Measurements from ENCODE around the gene NFS1. TPM values are rescaled to one million over a fixed set of nuclear protein-coding genes. Genes with fewer than 3 reads are reported as not detected.
A peak's percentile ranks its signal among the peaks of the same experiment; 100 is the strongest.

NFS1 gene
- total RNA-seq, 2 experiments from 2014 or later = 10.6 to 11.5 TPM

DNA sequence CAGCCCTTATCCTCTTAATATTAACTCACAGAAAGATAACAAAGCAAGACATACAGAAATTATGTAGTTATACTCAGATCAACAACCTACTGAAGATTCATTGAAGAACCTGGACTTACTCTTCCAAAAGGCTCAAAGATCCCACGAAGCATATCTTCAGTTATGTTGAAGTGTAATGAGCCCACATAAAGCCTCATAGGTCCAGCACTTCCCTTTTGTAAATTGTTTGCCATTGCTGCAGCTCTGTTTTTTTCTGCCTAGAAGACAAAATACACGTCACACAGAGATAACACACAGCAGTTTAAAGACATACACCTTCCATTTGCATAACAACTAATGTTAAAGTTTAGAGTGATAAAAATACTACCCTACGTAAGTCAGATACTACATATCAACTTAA is 22.5 kb upstream of the NFS1 start:
- Mint-ChIP-seq H3K4me3 (no peak overlapping the region), H3K4me1 (ENCODE audit: low read depth) (peaks cover 48% of the 10 kb centered on the region), H3K36me3 (ENCODE audit: low read depth) (peaks cover 99% of the 10 kb centered on the region), H3K9me3 (no peaks in the 10 kb centered on the region), H3K27me3 (no peaks in the 10 kb centered on the region), H3K27ac (no peak overlapping the region)
- Histone ChIP-seq H3K27ac (ENCODE audit: low read depth in 1 of 2, low read length in 2 of 2) (no peak overlapping the region), H3K4me3 (ENCODE audit: low read length) (no peak overlapping the region), H3K9me3 (ENCODE audit: control insufficient read depth in 1 of 2, insufficient read depth in 1 of 2, low read length in 2 of 2) (no peaks in the 10 kb centered on the region), H3K36me3 (ENCODE audit: insufficient read depth, low read length) (peaks cover 99% of the 10 kb centered on the region), H3K27me3 (ENCODE audit: control insufficient read depth in 1 of 2, insufficient read depth in 2 of 2, low read length in 2 of 2) (no peaks in the 10 kb centered on the region), H3K4me1 (ENCODE audit: insufficient read depth, low read length) (peaks cover 42% of the 10 kb centered on the region)
- TF ChIP-seq, protein P1, sequence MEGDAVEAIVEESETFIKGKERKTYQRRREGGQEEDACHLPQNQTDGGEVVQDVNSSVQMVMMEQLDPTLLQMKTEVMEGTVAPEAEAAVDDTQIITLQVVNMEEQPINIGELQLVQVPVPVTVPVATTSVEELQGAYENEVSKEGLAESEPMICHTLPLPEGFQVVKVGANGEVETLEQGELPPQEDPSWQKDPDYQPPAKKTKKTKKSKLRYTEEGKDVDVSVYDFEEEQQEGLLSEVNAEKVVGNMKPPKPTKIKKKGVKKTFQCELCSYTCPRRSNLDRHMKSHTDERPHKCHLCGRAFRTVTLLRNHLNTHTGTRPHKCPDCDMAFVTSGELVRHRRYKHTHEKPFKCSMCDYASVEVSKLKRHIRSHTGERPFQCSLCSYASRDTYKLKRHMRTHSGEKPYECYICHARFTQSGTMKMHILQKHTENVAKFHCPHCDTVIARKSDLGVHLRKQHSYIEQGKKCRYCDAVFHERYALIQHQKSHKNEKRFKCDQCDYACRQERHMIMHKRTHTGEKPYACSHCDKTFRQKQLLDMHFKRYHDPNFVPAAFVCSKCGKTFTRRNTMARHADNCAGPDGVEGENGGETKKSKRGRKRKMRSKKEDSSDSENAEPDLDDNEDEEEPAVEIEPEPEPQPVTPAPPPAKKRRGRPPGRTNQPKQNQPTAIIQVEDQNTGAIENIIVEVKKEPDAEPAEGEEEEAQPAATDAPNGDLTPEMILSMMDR (IDR thresholded peaks at IDR 0.05) = no peak
- ChIA-PET CTCF (no interaction called here), POLR2A (interaction anchor here (0.6 to 5.3 kb wide), 4 partner anchors 14 to 22 kb away, joined by 3 to 32 read pairs (median 4); partner anchors contain the start of gene RBM39)
- ATAC-seq (ENCODE audit: poor library complexity) = no peak
- intact Hi-C loops (cut with DNase I, micrococcal nuclease) = loop anchor here (5.0 to 10.0 kb wide), 3 partner anchors 53 to 1173 kb away; partner anchors contain the start of gene PHF20 (in 1 of the 2)
- DNase-seq = no peak

DNA sequence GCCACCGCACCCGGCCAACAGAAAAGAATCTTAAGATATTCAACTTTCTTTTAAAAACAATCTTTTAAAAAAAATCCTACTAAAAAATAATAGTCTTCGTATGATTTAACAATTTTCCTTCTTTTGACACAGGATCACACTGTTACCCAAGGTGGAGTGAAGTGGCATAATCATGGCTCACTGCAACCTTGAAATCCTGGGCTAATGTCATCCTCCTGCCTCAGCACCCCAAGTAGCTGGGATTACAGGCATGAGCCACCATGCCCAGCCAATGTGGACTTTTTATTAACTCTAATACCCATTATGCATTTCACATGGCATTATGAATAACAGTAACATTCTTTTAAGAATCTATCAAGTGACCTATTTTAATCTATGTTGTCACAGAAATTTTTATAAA is 22.1 kb upstream of the NFS1 start:
- Mint-ChIP-seq H3K4me1 (ENCODE audit: low read depth) (peaks cover 48% of the 10 kb centered on the region), H3K27ac (no peak overlapping the region), H3K27me3 (no peaks in the 10 kb centered on the region), H3K4me3 (no peak overlapping the region), H3K36me3 (ENCODE audit: low read depth) (peaks cover 99% of the 10 kb centered on the region), H3K9me3 (no peaks in the 10 kb centered on the region)
- peaks cover 42% of the 10 kb centered on the region for H3K4me1 ChIP-seq (ENCODE audit: insufficient read depth, low read length)
- no peak overlapping the region for H3K4me3 ChIP-seq (ENCODE audit: low read length)
- ATAC-seq (ENCODE audit: poor library complexity) (no peak), DNase-seq (no peak)
- no peaks in the 10 kb centered on the region for H3K27me3 ChIP-seq (ENCODE audit: control insufficient read depth in 1 of 2, insufficient read depth in 2 of 2, low read length in 2 of 2)
- ChIA-PET POLR2A (interaction anchor here (1.0 to 5.3 kb wide), 5 partner anchors 8 to 21 kb away, joined by 3 to 32 read pairs (median 4); partner anchors contain the start of gene RBM39), CTCF (no interaction called here)
- no peaks in the 10 kb centered on the region for H3K9me3 ChIP-seq (ENCODE audit: control insufficient read depth in 1 of 2, insufficient read depth in 1 of 2, low read length in 2 of 2)
- H3K36me3 ChIP-seq (ENCODE audit: insufficient read depth, low read length) = peaks cover 99% of the 10 kb centered on the region
- intact Hi-C loops (cut with DNase I, micrococcal nuclease) = loop anchor here (5.0 to 10.0 kb wide), 3 partner anchors 54 to 1174 kb away; partner anchors contain the start of gene PHF20 (in 1 of the 2)
- TF ChIP-seq, protein P1 (IDR thresholded peaks at IDR 0.05) = no peak
- H3K27ac ChIP-seq (ENCODE audit: low read depth in 1 of 2, low read length in 2 of 2) = no peak overlapping the region

DNA sequence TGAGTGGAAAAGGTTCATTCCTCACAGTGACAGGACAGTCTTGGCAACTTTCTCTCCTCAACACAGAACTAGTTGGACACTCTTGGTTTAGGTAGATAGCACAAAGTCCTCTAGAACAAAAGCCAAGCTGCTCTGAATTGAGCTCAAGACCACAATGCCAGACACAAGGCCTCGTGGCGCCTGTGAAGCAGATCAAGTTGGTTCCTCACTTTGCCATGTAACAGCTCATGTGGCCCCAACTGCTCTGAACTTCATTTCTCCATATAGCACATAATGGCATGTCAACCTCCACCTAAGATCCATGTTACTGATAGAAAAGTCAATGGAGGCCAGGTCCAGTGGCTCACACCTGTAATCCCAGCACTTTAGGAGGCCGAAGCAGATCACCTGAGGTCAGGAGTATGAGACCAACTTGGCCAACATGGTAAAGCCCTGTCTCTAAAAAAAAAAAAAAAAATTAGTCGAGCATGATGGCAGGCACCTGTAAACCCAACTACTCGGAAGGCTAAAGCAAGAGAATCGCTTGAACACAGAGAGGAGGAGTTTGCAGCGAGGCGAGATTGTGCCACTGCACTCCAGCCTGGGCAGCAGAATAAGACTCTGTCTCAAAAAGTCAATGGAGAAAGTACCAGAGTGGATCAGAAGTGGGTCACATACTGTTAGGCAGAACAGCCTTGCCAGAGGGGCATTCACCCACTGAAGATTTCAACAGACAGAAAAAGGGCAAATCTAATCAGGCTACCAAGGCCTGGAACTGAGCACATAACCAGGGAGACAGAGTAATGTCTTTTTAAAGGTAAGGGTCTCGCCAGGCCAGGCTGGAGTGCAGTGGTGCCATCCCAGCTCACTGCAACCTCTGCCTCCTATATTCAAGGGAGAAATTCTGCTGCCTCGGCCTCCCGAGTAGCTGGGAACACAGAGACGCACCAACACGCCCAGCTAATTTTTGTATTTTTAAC is 21.3 kb upstream of the NFS1 start:
- no peak overlapping the region for H3K4me3 Mint-ChIP-seq
- intact Hi-C loops (cut with DNase I, micrococcal nuclease) = loop anchor here (5.0 to 10.0 kb wide), 3 partner anchors 54 to 1174 kb away; partner anchors contain the start of gene PHF20 (in 1 of the 2)

More for the DNA sequence above, 21.3 kb upstream of the NFS1 start:
- H3K4me1 ChIP-seq (ENCODE audit: insufficient read depth, low read length) = peaks cover 49% of the 10 kb centered on the region
- Mint-ChIP-seq H3K27me3 (no peaks in the 10 kb centered on the region), H3K27ac (peak overlapping the region; percentile 24), H3K4me1 (ENCODE audit: low read depth) (peaks cover 52% of the 10 kb centered on the region), H3K36me3 (ENCODE audit: low read depth) (peaks cover 99% of the 10 kb centered on the region), H3K9me3 (no peaks in the 10 kb centered on the region)
- ChIA-PET POLR2A (interaction anchor here (0.6 to 5.3 kb wide), 11 partner anchors 9 to 236 kb away, joined by 3 to 32 read pairs (median 3); partner anchors contain the start of genes NFS1, PHF20, RBM39 and ROMO1), CTCF (interaction anchor here (0.6 to 1.8 kb wide), 3 partner anchors 13 to 126 kb away, joined by 3 to 4 read pairs (median 3); no protein-coding TSS in a partner anchor)
- H3K9me3 ChIP-seq (ENCODE audit: control insufficient read depth in 1 of 2, insufficient read depth in 1 of 2, low read length in 2 of 2) = no peaks in the 10 kb centered on the region
- no peaks in the 10 kb centered on the region for H3K27me3 ChIP-seq (ENCODE audit: control insufficient read depth in 1 of 2, insufficient read depth in 2 of 2, low read length in 2 of 2)
- peaks cover 100% of the 10 kb centered on the region for H3K36me3 ChIP-seq (ENCODE audit: insufficient read depth, low read length)
- H3K4me3 ChIP-seq (ENCODE audit: low read length) = no peak overlapping the region
- ATAC-seq (ENCODE audit: poor library complexity) (no peak), DNase-seq (no peak)
- H3K27ac ChIP-seq (ENCODE audit: low read depth in 1 of 2, low read length in 2 of 2) = no peak overlapping the region
- TF ChIP-seq, protein P1 (IDR thresholded peaks at IDR 0.05) = no peak
